ENCODE measurements around the gene GULP1.

DNA sequence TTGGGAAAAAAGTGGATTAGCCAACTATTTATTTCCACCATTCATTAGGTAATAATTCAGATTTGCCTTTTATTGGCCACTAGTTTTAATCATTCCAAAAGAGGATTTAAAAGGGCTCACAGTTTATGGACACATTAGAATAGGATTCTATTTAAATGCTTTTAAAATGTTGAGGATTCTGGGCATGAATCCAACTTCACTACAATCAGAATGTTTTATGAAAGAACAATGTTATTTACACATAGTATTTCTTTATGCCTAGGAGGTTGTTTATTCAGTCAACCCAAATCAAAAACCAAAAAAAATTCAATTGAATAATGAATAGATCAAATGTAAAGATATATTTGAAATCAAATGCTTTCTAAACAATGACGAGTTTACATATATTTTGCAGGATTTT lies 232.2 kb downstream of the GULP1 start:
- TF ChIP-seq CTCF (conservative IDR thresholded peaks at IDR 0.05; ENCODE audit: low read depth, low read length) (no peak), POLR2A (IDR thresholded peaks at IDR 0.05; ENCODE audit: low read depth, low read length) (no peak), RAD21 (IDR thresholded peaks at IDR 0.05; ENCODE audit: low read length) (no peak), NFE2L2 (IDR thresholded peaks at IDR 0.05; ENCODE audit: low read depth, low read length) (no peak), FOS (IDR thresholded peaks at IDR 0.05; ENCODE audit: low read depth, low read length) (no peak), MXI1 (IDR thresholded peaks at IDR 0.05; ENCODE audit: borderline replicate concordance, low read depth, low read length) (no peak), CHD1 (IDR thresholded peaks at IDR 0.05; ENCODE audit: low read depth, low read length) (no peak), RCOR1 (IDR thresholded peaks at IDR 0.05; ENCODE audit: insufficient replicate concordance, low read length) (no peak), BHLHE40 (IDR thresholded peaks at IDR 0.05; ENCODE audit: low read depth, low read length) (no peak), CEBPB (IDR thresholded peaks at IDR 0.05; ENCODE audit: low read depth, low read length) (no peak), MAFK (IDR thresholded peaks at IDR 0.05; ENCODE audit: low read depth, low read length) (no peak), RFX5 (IDR thresholded peaks at IDR 0.05; ENCODE audit: low read depth, low read length) (no peak)
- TF ChIP-seq, protein P1, sequence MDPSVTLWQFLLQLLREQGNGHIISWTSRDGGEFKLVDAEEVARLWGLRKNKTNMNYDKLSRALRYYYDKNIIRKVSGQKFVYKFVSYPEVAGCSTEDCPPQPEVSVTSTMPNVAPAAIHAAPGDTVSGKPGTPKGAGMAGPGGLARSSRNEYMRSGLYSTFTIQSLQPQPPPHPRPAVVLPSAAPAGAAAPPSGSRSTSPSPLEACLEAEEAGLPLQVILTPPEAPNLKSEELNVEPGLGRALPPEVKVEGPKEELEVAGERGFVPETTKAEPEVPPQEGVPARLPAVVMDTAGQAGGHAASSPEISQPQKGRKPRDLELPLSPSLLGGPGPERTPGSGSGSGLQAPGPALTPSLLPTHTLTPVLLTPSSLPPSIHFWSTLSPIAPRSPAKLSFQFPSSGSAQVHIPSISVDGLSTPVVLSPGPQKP (IDR thresholded peaks at IDR 0.05; ENCODE audit: borderline replicate concordance, low read depth, low read length): no peak
